ENCODE results near the gene TSHZ2.

TSHZ2 gene

DNA sequence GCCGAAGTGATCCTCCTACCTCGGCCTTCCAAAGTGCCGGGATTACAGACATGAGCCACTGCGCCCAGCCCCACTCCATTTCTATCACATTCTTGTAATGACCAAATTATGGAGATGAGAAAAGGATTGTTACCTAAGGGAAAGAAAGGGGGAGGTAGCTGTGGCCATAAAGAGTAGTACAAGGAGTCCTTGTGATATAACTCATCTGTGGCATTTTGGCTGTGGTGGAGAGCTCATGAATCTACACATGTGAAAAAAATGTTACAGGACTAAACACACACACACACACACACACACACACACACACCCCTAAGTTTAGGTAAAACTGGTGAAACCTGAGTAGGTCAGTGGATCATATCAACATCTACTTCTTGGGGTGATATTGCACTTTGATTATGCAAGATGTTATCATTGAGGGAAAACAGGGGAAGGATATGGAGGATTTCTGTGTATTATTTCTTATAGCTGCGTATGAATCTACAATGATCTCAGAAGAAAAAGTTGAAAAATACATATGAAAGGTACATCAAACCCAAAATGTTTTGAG, 251.5 kb downstream of the TSHZ2 start:
- TF ChIP-seq POLR2AphosphoS5 (IDR thresholded peaks at IDR 0.05; ENCODE audit: low read depth, low read length) (no peak), TAF1 (IDR thresholded peaks at IDR 0.05; ENCODE audit: borderline replicate concordance, low read depth, low read length) (no peak)
- DNase-seq (ENCODE audit: insufficient read length) (no peak), FAIRE-seq (no peak)

DNA sequence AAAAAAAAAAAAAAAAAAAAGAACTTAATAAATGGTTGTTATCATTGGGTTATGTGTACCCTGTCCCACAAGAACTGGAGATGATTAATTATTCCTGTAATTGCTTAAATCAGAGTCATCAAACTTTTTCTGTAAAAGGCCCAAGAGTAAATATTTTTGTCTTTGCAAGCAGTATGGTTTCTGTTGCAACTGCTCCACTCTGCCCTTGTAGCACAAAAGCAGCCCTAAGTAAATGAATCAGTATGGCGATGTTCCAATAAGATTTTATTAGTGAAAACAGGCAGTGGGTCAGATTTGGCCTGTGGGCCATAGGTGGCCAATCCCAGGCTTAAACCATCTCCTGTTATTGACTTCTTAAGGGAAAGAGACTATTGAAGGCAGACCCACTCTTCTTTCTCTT, 252.7 kb downstream of the TSHZ2 start:
- no peak for TF ChIP-seq POLR2A (IDR thresholded peaks at IDR 0.05; ENCODE audit: low read depth, low read length)
- TF ChIP-seq TAF1 (IDR thresholded peaks at IDR 0.05; ENCODE audit: borderline replicate concordance, low read depth, low read length) = no peak
- TF ChIP-seq POLR2AphosphoS5 (IDR thresholded peaks at IDR 0.05; ENCODE audit: low read depth, low read length) = no peak
- DNase-seq (ENCODE audit: insufficient read length) (no peak), FAIRE-seq (no peak)

DNA sequence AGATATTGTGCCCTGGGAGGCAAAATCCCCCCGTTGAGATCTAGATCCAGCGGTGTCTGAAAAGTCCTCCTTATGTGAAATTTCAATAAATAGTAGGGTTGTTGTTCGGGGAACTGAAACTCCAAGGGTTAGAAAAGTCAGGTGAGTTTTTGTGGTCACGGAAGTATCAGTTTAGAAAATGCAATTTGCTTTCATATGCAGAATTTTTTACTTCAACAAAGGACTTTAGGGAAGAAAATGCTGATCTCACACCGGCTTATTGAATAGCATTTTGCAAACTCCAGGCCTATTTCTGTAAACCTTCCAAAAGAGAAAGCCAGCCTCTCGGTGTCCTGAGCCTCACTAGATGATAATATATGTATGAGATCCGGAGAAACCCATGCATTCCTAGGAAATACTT, 254.7 kb downstream of the TSHZ2 start:
- TF ChIP-seq POLR2A (IDR thresholded peaks at IDR 0.05; ENCODE audit: low read depth, low read length) (no peak), POLR2AphosphoS5 (IDR thresholded peaks at IDR 0.05; ENCODE audit: low read depth, low read length) (no peak), TAF1 (IDR thresholded peaks at IDR 0.05; ENCODE audit: borderline replicate concordance, low read depth, low read length) (no peak)
- DNase-seq (ENCODE audit: insufficient read length) = no peak

DNA sequence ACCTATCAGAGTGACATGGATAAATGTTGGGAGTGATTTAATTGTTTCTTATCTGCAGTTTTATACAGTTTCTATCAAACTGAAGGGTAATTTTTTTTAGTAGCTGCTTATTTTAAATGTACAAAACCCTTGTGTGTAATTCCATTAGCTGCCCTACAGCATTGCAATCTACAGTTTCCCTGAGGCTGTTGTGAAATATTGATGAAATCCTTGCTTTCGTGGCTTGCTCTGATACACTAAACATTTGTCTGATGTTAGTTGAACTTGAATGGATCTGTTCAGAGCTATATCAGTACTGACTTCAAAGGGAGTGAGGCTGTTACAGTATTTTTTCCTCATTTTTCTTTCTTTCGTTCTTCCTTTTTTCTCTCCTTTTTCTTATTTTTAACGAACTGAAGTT, 255.4 kb downstream of the TSHZ2 start:
- FAIRE-seq = no peak
- no peak for DNase-seq (ENCODE audit: insufficient read length)
- TF ChIP-seq POLR2A (IDR thresholded peaks at IDR 0.05; ENCODE audit: low read depth, low read length) (no peak), TAF1 (IDR thresholded peaks at IDR 0.05; ENCODE audit: borderline replicate concordance, low read depth, low read length) (no peak), POLR2AphosphoS5 (IDR thresholded peaks at IDR 0.05; ENCODE audit: low read depth, low read length) (no peak)

More for the DNA sequence above, 254.7 kb downstream of the TSHZ2 start:
- FAIRE-seq = no peak

DNA sequence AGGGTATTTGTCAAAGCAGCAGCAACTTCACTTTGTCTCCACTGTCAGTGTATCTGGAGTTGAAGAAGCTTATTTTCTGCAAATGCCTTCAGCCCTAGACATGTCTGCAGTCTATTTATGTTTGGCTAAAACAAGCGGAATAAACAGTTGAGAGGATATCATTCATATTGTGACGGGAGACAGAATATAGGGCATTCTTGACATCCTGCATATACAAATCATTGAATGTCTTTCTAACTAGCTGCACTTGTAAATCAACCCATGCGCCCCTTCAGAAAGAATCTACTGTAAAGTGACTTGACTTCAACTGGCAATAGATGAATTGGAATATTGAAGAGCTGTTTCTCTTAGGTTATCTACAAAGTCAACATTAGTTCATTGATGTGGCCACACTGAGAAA, 258.9 kb downstream of the TSHZ2 start:
- FAIRE-seq (no peak), DNase-seq (ENCODE audit: insufficient read length) (no peak)
- no peak for TF ChIP-seq POLR2AphosphoS5 (IDR thresholded peaks at IDR 0.05; ENCODE audit: low read depth, low read length)
- TF ChIP-seq POLR2A (IDR thresholded peaks at IDR 0.05; ENCODE audit: low read depth, low read length) = no peak

DNA sequence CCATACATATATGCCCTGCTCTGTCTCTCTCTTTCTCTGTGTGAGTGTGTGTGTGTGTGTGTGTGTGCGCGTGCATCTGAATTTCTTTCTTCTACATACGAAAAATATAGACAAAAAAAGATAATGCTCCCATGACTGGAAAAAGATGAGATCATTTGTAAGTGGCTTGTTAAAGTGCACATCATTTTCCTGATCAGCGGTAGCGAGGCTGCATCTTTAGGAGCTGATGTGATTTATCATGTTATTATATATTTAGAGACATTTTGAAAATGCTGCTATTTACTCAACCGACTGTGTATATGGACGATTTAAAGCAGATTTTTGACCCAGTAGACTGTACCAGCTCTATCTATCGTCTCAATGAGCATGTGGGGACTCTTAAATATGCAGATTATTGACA, 265.3 kb downstream of the TSHZ2 start:
- TF ChIP-seq POLR2AphosphoS5 (IDR thresholded peaks at IDR 0.05; ENCODE audit: low read depth, low read length) (no peak), TAF1 (IDR thresholded peaks at IDR 0.05; ENCODE audit: borderline replicate concordance, low read depth, low read length) (no peak), POLR2A (IDR thresholded peaks at IDR 0.05; ENCODE audit: low read depth, low read length) (no peak)

DNA sequence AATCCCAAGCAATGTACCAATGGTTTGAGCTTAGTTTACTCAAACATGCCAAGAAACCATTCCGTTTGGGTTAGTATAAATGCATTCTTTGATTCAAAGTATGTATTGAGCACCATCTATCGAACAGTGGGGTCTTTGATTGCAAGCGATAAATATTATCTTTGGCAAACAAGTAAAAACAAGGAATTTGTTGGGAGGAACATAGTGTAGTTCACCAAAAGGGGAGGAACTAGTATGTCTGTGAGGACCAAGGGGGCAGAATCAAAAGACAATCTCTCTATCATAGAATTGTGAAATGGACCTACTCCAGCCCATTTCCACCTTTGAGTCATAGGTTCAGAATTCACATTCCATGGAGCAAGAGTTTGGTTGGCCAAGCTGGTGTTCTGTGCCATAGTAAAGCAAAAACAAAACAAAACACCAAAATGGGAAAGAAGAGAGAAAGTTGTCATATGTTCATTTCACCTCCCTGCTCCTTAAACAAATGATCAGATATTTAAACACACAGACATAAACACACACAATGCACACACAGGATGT, 266.0 kb downstream of the TSHZ2 start:
- DNase-seq (ENCODE audit: insufficient read length) = no peak
- FAIRE-seq = no peak
- TF ChIP-seq POLR2A (IDR thresholded peaks at IDR 0.05; ENCODE audit: low read depth, low read length) = no peak
- no peak for TF ChIP-seq POLR2AphosphoS5 (IDR thresholded peaks at IDR 0.05; ENCODE audit: low read depth, low read length)
- no peak for TF ChIP-seq TAF1 (IDR thresholded peaks at IDR 0.05; ENCODE audit: borderline replicate concordance, low read depth, low read length)

More for the DNA sequence above, 265.3 kb downstream of the TSHZ2 start:
- FAIRE-seq (no peak), DNase-seq (ENCODE audit: insufficient read length) (no peak)

DNA sequence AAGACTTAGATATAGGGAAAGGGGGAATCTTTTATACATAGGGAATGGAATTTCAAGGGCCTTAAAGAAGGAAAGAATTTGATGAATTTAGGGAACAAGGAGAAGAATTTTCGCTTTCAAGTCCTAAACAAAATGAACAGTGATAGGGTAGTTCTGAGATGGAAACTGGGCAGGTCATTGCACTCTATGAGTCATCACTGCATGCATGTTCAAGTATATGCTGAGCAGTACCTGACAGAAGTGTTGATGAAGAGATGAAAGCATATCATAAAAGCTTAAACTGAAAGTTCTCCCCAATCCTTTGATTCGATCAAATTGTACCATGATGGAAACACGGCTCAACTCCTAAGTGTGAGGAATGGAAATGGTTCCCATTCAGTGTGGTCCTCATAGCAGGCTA, 271.0 kb downstream of the TSHZ2 start:
- FAIRE-seq (no peak), DNase-seq (ENCODE audit: insufficient read length) (no peak)
- TF ChIP-seq POLR2AphosphoS5 (IDR thresholded peaks at IDR 0.05; ENCODE audit: low read depth, low read length) (no peak), POLR2A (IDR thresholded peaks at IDR 0.05; ENCODE audit: low read depth, low read length) (no peak), TAF1 (IDR thresholded peaks at IDR 0.05; ENCODE audit: borderline replicate concordance, low read depth, low read length) (no peak)

DNA sequence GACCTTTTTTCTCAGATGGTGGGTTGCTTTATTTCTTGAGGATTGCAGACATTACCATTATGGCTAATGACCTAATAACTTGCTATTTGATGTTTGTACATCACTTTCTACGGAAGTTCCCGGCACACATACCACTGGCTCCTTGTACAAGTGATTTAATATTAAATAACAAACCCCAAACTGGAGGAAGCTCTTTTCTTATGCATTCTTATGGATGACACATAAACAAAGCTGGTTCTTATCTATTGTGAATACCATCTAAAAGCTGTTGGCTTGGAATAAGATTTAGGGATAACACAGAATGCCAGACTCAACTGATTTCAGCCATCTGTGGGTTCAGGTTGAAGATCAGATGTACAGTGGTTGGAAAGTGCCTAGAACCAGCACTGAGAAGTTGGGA, 272.6 kb downstream of the TSHZ2 start:
- DNase-seq (ENCODE audit: insufficient read length) (no peak), FAIRE-seq (no peak)
- no peak for TF ChIP-seq TAF1 (IDR thresholded peaks at IDR 0.05; ENCODE audit: borderline replicate concordance, low read depth, low read length)
- TF ChIP-seq POLR2A (IDR thresholded peaks at IDR 0.05; ENCODE audit: low read depth, low read length) = no peak
- TF ChIP-seq POLR2AphosphoS5 (IDR thresholded peaks at IDR 0.05; ENCODE audit: low read depth, low read length) = no peak

DNA sequence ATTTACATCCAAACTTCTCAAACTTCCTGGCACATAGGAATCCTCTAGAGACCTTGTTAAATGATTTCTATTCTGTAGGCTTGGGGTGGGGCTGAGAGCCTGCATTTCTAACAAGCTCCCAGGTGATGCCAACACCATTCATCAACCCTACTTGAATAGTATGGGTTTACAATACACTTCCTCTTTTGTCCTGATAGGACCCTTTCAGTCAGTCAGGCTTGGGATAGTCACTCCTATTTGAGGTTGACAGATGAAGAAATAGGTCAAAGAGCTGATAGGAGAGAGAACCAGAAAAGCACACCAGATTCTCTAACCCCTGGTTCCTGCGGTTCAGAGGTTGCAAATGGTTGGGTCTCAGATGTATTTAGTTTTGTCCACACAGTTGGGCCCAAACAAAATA, 273.4 kb downstream of the TSHZ2 start:
- FAIRE-seq (no peak), DNase-seq (ENCODE audit: insufficient read length) (no peak)
- no peak for TF ChIP-seq POLR2AphosphoS5 (IDR thresholded peaks at IDR 0.05; ENCODE audit: low read depth, low read length)
- no peak for TF ChIP-seq POLR2A (IDR thresholded peaks at IDR 0.05; ENCODE audit: low read depth, low read length)
- no peak for TF ChIP-seq TAF1 (IDR thresholded peaks at IDR 0.05; ENCODE audit: borderline replicate concordance, low read depth, low read length)

DNA sequence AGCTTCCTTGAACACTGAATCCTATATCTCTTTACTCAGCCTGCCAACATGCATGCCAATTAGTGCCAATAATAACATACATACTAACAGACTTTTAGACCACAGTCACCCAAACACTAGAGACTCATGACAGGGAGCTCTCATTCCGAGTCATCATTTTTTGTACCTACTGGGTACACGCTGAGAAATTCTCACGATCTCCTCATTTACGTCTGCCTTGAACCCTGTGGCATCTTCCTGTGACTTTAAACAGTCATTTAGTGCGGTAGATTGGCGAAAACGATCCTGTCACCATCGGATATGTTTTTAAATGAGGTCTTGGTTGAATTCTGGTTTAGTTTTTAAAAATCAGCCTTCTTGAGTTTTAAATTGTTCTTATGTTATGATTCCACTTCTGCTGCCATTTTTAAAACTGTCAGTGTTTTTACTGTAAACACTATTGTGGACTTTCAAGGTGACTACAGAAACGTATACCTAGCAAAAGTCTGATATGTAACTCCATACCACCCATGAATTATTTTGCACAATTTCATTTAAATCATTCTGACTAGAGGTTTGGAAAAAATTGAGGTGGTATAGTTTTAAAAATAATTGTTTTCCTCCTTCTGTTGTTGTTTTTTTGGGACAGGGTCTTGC, 275.4 kb downstream of the TSHZ2 start:
- no peak for TF ChIP-seq POLR2AphosphoS5 (IDR thresholded peaks at IDR 0.05; ENCODE audit: low read depth, low read length)
- TF ChIP-seq POLR2A (IDR thresholded peaks at IDR 0.05; ENCODE audit: low read depth, low read length) = no peak
- no peak for TF ChIP-seq TAF1 (IDR thresholded peaks at IDR 0.05; ENCODE audit: borderline replicate concordance, low read depth, low read length)
- no peak for FAIRE-seq
- DNase-seq (ENCODE audit: insufficient read length) = no peak

DNA sequence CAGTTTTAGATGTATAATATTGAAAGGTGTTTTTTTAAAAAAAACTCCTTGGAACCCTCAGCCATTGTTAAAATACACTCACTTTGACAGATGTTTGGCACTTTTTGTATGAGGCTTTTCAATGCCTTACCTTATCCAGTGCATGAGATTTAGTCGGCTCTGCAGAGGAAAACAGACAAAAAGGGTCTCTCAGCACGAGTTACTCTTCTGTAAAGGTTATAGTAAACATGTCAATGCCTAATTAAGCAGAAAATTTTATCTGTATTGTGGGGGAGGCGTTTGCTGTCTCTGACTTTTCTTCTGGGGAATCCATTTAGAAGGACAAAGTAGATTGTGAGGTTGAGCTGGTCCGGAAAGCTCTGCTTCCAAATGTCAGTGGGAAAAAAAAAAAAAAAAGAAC, 278.3 kb downstream of the TSHZ2 start:
- TF ChIP-seq TAF1 (IDR thresholded peaks at IDR 0.05; ENCODE audit: borderline replicate concordance, low read depth, low read length) (no peak), POLR2AphosphoS5 (IDR thresholded peaks at IDR 0.05; ENCODE audit: low read depth, low read length) (no peak), POLR2A (IDR thresholded peaks at IDR 0.05; ENCODE audit: low read depth, low read length) (no peak)
- no peak for FAIRE-seq
- no peak for DNase-seq (ENCODE audit: insufficient read length)

Measured in GM12892 (cell line).